Ishikawa (cell line): ENCODE data around the gene CHAT.

Experiments used
- CEBPB ChIP-seq: IDR thresholded peaks from 2 replicates; pipeline ENCODE4 v1.6.1; 2012
- CREB1 ChIP-seq: IDR thresholded peaks from 2 replicates; pipeline ENCODE4 v1.6.1; 2012; ENCODE audit warnings: low read depth
- EGR1 ChIP-seq: IDR thresholded peaks from 2 replicates; pipeline ENCODE4 v1.6.1; 2012
- EP300 ChIP-seq: IDR thresholded peaks from 2 replicates; pipeline ENCODE4 v1.6.1; 2012; ENCODE audit warnings: borderline replicate concordance
- FOXM1 ChIP-seq: IDR thresholded peaks from 2 replicates; pipeline ENCODE4 v1.6.1; 2012; ENCODE audit warnings: low read depth, borderline replicate concordance
- NFIC ChIP-seq: IDR thresholded peaks from 2 replicates; pipeline ENCODE4 v1.6.1; 2012
- RAD21 ChIP-seq: IDR thresholded peaks from 2 replicates; pipeline ENCODE4 v1.6.1; 2012; ENCODE audit warnings: low read depth
- TAF1 ChIP-seq: IDR thresholded peaks from 2 replicates; pipeline ENCODE4 v1.6.1; 2012; ENCODE audit warnings: low read depth, mild to moderate bottlenecking
- TCF12 ChIP-seq: IDR thresholded peaks from 2 replicates; pipeline ENCODE4 v1.6.1; 2012; ENCODE audit warnings: low read depth
- TEAD4 ChIP-seq: IDR thresholded peaks from 2 replicates; pipeline ENCODE4 v1.6.1; 2012
- YY1 ChIP-seq: IDR thresholded peaks from 2 replicates; pipeline ENCODE4 v1.6.1; 2012; ENCODE audit warnings: low read depth
- ZBTB7A ChIP-seq: IDR thresholded peaks from 2 replicates; pipeline ENCODE4 v1.6.1; 2012; ENCODE audit warnings: low read depth
- TF ChIP-seq, protein P1 (sequence below): IDR thresholded peaks from 2 replicates; pipeline ENCODE4 v1.6.1; 2012
- TF ChIP-seq, protein P2 (sequence below): IDR thresholded peaks from 2 replicates; pipeline ENCODE4 v1.6.1; 2012; ENCODE audit warnings: low read depth, mild to moderate bottlenecking
- TF ChIP-seq, protein P3 (sequence below): IDR thresholded peaks from 2 replicates; pipeline ENCODE4 v1.6.1; 2012

Gene CHAT

DNA sequence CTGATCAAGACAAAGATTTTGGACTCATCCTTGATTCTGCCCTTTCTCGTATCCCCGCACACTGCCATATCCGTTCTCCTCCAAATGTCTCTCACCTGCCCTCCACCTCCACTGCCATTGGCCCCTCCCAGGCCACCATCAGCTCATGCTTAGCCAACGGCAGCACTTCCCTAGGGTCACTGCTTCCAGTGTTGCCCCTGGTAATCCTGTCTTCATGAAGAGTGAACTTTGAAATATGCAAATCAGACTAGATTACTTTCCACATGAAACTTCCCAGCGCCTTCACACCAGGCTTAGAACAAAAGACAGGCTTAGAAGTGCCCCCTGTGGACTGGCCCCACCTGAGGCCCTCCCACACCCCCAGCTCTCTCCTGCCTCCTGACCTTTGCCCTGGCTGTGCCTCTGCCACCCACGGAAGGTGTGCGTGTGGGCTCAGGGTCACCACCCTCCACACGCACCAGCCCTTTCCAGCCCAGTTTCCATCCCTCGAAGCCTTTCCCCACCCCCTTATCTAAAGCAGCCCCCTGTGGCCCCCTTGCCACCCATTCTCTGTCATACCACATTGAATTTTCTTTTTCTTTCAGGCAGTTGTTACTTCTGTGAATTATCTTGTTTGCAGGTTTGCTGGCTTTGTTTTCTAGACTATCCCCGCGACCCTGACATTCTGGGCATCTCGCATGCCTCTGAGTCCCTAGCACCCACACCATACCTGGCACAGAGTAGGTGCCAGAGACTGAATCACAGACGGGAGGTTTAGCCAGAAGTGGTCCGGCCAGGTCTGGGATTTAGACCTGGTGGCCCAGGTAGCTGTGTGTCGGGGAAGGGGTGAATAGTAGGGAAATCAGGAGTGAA lies 38.8 kb downstream of the CHAT start:
- TF ChIP-seq FOXM1 (no peak), YY1 (no peak), TCF12 (no peak), NFIC (no peak)
- TF ChIP-seq, protein P1, sequence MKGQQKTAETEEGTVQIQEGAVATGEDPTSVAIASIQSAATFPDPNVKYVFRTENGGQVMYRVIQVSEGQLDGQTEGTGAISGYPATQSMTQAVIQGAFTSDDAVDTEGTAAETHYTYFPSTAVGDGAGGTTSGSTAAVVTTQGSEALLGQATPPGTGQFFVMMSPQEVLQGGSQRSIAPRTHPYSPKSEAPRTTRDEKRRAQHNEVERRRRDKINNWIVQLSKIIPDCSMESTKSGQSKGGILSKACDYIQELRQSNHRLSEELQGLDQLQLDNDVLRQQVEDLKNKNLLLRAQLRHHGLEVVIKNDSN = no peak

DNA sequence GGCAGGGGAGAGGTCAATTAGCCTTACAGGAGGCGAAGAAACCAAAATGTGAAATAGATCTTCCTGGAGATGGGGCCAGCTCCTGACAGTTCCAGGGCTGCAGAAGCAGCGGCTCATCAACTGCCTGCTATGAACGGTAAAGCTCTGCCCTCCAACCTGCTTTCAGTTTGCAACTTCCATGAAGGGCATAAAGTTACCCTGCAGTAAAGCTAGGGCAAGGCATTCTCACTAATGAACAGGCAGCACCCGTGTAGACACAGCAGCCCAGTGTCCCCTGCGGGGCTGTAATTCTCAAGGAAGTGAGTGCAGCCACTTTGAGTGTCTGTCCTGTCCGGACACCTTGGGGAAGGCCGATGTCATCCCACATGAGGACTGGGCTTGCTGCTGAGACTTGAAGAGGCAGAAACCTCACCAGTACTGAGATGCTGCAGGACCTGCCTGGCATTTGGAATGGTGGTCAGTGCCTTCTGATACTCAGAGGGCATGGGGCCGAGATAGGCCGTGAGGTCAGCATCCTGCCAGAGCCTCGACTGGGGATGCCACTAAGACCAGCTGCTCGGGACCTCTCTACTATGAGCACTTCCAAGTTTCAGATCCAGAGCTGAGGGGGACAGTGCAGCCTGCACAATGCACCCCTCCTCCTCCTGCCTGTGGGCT lies 39.6 kb downstream of the CHAT start:
- no peak for TF ChIP-seq CREB1
- no peak for TF ChIP-seq ZBTB7A
- no peak for TF ChIP-seq TCF12
- TF ChIP-seq YY1 = no peak
- TF ChIP-seq, protein P2, sequence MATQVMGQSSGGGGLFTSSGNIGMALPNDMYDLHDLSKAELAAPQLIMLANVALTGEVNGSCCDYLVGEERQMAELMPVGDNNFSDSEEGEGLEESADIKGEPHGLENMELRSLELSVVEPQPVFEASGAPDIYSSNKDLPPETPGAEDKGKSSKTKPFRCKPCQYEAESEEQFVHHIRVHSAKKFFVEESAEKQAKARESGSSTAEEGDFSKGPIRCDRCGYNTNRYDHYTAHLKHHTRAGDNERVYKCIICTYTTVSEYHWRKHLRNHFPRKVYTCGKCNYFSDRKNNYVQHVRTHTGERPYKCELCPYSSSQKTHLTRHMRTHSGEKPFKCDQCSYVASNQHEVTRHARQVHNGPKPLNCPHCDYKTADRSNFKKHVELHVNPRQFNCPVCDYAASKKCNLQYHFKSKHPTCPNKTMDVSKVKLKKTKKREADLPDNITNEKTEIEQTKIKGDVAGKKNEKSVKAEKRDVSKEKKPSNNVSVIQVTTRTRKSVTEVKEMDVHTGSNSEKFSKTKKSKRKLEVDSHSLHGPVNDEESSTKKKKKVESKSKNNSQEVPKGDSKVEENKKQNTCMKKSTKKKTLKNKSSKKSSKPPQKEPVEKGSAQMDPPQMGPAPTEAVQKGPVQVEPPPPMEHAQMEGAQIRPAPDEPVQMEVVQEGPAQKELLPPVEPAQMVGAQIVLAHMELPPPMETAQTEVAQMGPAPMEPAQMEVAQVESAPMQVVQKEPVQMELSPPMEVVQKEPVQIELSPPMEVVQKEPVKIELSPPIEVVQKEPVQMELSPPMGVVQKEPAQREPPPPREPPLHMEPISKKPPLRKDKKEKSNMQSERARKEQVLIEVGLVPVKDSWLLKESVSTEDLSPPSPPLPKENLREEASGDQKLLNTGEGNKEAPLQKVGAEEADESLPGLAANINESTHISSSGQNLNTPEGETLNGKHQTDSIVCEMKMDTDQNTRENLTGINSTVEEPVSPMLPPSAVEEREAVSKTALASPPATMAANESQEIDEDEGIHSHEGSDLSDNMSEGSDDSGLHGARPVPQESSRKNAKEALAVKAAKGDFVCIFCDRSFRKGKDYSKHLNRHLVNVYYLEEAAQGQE = no peak
- no peak for TF ChIP-seq RAD21
- TF ChIP-seq NFIC = no peak

DNA sequence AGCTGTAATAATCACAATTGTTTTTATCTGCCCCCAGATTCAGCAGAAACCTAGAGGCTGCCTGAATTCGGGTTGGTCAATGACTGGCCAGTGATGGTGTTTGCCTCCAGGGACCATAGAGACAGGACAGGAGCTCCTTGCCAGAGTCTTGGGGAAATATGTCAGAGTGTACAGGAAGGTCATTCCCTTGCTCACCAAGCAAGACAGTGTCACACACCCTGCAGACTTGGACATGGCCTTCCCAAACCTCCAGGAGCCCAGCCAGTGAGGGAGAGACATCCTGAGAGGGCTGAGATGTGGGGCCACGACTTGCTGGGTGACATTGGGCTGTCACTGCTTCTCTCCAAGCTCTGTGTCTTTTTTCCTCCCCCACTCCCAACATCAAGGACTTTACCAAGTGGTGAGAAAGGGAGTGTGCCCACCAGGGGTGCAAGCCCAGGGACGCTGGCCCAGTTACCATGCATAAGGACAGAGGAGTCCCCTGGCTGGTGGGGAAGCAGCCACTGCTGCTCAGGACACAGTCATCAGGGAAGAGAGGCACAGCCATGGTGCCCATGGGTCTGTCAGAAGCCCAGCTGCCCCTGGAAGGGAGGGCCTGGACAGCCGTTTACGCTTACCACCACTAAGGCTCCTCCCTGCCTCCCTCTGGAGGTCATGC lies 40.3 kb downstream of the CHAT start:
- no peak for TF ChIP-seq CREB1
- TF ChIP-seq TEAD4 = no peak
- TF ChIP-seq, protein P3, sequence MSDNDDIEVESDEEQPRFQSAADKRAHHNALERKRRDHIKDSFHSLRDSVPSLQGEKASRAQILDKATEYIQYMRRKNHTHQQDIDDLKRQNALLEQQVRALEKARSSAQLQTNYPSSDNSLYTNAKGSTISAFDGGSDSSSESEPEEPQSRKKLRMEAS = no peak

DNA sequence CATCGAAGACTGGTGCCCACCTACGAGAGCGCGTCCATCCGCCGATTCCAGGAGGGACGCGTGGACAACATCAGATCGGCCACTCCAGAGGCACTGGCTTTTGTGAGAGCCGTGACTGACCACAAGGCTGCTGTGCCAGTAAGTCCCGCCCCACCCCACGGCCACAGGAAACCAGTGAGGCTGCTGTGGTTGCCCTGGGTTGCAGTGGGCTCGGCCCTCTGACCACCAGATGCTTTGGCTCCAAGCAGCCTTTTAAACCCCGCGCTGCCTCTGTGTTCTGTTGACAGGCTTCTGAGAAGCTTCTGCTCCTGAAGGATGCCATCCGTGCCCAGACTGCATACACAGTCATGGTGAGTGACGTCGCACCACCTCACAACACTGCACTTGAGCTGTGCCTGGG lies 41.3 kb downstream of the CHAT start:
- TF ChIP-seq ZBTB7A (no peak), TAF1 (no peak), YY1 (no peak), TCF12 (no peak), EGR1 (no peak), RAD21 (no peak), TEAD4 (no peak), CREB1 (no peak), EP300 (no peak), NFIC (no peak), FOXM1 (no peak), CEBPB (no peak)
- TF ChIP-seq, protein P3 = no peak
- TF ChIP-seq, protein P2 = no peak
- TF ChIP-seq, protein P1 = no peak

DNA sequence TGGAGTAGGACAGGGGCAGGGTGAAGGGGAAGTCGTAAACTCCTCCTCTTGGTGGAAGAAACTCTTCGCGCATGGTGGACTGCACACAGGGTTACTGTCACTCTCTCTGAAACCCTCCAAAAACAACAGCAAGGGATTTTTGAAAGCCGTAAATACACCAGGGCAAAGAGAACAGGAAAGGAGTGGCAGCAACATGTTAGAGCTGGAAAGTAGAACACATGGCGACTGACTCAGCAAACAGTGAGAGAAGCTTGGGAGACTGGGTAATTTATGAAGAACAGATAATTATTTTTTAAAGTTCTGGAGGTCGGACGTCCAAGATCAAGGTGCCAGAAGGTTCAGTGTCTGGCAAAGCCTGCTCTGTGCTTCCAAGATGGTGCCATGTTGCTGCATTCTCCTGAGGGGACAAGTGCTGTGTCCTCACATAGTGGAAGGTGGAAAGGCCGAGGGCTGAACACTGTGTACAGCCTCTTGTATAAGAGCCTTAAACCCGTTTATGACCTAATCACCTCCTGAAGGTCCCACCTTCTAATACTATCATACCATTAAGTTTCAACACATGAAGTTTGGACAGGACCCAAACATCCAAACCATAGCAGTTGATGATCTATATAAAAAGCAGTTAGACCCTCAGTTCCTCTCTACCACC lies 43.1 kb downstream of the CHAT start:
- TF ChIP-seq RAD21 (no peak), ZBTB7A (no peak)

DNA sequence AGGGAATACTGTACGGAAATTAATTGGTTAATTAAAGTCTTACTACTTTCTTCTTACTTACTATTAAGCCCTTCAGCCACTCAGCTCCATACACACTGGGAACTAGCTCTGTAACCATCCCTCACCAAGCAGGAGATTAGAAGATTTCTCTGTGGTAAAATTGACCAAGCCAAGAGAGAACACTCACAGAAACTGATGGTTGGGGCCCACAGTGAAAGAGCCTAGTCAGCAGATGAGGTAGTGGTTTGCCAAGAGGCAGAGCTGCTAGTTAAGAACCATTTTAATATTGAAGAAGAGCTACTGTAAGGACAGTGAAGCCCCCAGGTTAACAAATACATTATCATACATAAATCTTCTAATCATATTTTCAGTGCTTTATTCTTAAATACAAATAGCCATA lies 43.8 kb downstream of the CHAT start:
- no peak for TF ChIP-seq NFIC
- no peak for TF ChIP-seq EGR1
- TF ChIP-seq CEBPB = no peak
- TF ChIP-seq, protein P3 = no peak
- no peak for TF ChIP-seq TCF12
- no peak for TF ChIP-seq EP300
- TF ChIP-seq FOXM1 = no peak
- TF ChIP-seq TEAD4 = no peak
- TF ChIP-seq, protein P1 = no peak
- TF ChIP-seq, protein P2 = no peak
